Endometrial microvascular endothelial cells (primary cell): ENCODE results near the gene POU5F1. TPM values are rescaled to one million over a fixed set of nuclear protein-coding genes. Genes with fewer than 3 reads are reported as not detected.
"Not testable (repeated sequence)": the region's sequence is repeated elsewhere in the genome, so short reads cannot be mapped to it uniquely, and the experiment has no call there.

ENCODE experiments used
- in situ Hi-C: cut with HindIII; loops from 2 replicates; pipeline ENCODE4 v1.10.0; 2017; ENCODE audit warnings: low sequenced_read_pairs, low pct_unique_long_range_greater_than_20kb; ENCODE audit errors: inconsistent ontology term
- total RNA-seq: library from RNA; depleted of rRNA; stranded (reverse); fragments of >200 nt; gene quantifications from one replicate; pipeline ENCODE4 v1.2.3, GENCODE V29; 2015; ENCODE audit errors: inconsistent ontology term

The POU5F1 gene
- total RNA-seq, 1 donor from 2014 or later = 6.4 TPM

GRCh38 chr6:31170987-31171671 lies 647 bp upstream of the POU5F1 start:
- in situ Hi-C loops = no loop called here

GRCh38 chr6:31169858-31170599 lies 453 bp downstream of the POU5F1 start:
- in situ Hi-C loops = not testable (repeated sequence)

- in situ Hi-C loops = no loop called here
These were observed 1.2 kb downstream of the POU5F1 start for GRCh38 chr6:31169123-31169857.

- in situ Hi-C loops = no loop called here
These were observed 1.9 kb downstream of the POU5F1 start for GRCh38 chr6:31168606-31169005.

- in situ Hi-C loops = no loop called here
These were observed 4.5 kb downstream of the POU5F1 start for GRCh38 chr6:31165986-31166385.

GRCh38 chr6:31165064-31165832 lies 5.2 kb downstream of the POU5F1 start:
- in situ Hi-C loops = not testable (repeated sequence)

GRCh38 chr6:31164475-31165063 lies 5.9 kb downstream of the POU5F1 start:
- in situ Hi-C loops = not testable (repeated sequence)

GRCh38 chr6:31163922-31164321 lies 6.6 kb downstream of the POU5F1 start:
- in situ Hi-C loops = no loop called here

GRCh38 chr6:31162463-31163165 lies 7.9 kb downstream of the POU5F1 start:
- in situ Hi-C loops = no loop called here

GRCh38 chr6:31161216-31162126 lies 9.0 kb downstream of the POU5F1 start:
- in situ Hi-C loops = no loop called here

- in situ Hi-C loops = no loop called here
These were observed 11.3 kb downstream of the POU5F1 start for GRCh38 chr6:31158863-31159855.

- in situ Hi-C loops = no loop called here
These were observed 12.2 kb downstream of the POU5F1 start, which contains the start of gene TCF19 for GRCh38 chr6:31158140-31158862. Gene TCF19 (plus strand): TSS chr6:31158589. CDS start chr6:31159470, 881 bp downstream.

GRCh38 chr6:31157513-31158139 lies 12.9 kb downstream of the POU5F1 start, which contains the start of gene CCHCR1:
Gene CCHCR1 (minus strand): TSS chr6:31157802. CDS start chr6:31157600, 202 bp downstream.
- in situ Hi-C loops = no loop called here

GRCh38 chr6:31156641-31157040 lies 13.8 kb downstream of the POU5F1 start:
- in situ Hi-C loops = no loop called here

GRCh38 chr6:31154436-31154835 lies 16.0 kb downstream of the POU5F1 start:
- in situ Hi-C loops = no loop called here
